ENCODE results near the gene OR4D2.

The OR4D2 gene

GRCh38 chr17:58215685-58216084 is 48.9 kb downstream of the OR4D2 start:
- no peak for DNase-seq

- DNase-seq, result no peak
Measured at GRCh38 chr17:58217766-58218165, 51.0 kb downstream of the OR4D2 start.

- DNase-seq, result peak; percentile 90
Measured at GRCh38 chr17:58219007-58219788, 52.4 kb downstream of the OR4D2 start, which contains the start of gene MKS1. Gene MKS1, minus strand, starts transcription at chr17:58219255. Its CDS starts 25 bp downstream, at chr17:58219230.

DNA sequence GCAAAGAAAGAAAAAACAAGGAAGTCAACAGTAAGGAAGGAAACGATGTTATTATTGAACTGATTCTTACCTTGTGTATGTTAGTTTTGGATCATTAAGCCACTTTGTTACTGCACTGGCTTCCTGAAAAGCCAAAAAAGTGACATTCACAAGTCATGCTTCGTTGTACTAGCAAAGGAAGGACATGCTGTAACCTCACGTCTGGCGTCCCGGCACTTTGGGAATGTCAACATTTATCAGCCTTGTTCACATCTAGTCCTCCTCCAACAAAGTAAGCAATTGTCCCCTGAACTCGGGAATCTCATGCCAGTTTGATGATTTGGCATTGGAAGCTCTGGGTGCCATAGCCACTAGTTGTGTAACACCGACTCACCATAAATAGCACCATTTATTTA is 53.0 kb downstream of the OR4D2 start:
- no peak for DNase-seq

All from fibroblast of skin of abdomen (primary cell).